Epidermal melanocyte (primary cell): ENCODE measurements around the gene TRMT11.

ENCODE experiments used
- DNase-seq: peaks from one replicate; pipeline ENCODE4 v3.0.0; 2011; ENCODE audit warnings: low spot score; ENCODE audit not compliant: insufficient read length

The TRMT11 gene

DNA sequence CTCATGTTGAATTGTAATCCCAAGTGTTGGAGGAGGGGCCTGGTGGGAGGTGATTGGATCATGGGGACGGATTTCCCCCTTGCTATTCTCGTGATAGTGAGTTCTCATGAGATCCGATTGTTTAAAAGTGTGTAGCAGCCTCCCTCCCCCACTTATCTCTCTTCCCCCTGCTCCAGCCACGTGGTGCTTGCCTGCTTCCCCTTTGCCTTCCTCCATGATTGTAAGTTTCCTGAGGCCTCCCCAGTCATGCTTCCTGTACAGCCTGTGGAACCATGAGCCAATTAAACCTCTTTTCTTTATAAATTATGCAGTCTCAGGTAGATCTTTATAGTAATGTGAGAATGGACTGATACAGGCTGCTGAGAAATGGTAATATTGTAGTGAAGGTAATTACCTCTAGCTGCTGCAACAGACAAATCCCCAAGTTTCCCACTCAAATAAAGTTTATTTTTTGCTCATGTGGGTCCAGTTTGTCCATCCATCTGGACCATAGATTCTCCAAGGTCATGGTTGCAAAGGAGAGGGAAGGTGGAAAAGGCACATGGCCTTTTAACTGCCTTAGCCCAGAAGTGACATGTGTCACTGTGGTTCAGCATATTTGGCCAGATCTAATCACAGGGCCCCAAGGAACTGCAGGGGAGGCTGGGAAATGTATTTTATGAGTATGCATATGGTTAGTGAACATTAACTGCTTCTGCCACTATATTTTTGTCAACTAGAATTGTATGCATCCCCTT is 89.2 kb downstream of the TRMT11 start:
- no peak for DNase-seq

DNA sequence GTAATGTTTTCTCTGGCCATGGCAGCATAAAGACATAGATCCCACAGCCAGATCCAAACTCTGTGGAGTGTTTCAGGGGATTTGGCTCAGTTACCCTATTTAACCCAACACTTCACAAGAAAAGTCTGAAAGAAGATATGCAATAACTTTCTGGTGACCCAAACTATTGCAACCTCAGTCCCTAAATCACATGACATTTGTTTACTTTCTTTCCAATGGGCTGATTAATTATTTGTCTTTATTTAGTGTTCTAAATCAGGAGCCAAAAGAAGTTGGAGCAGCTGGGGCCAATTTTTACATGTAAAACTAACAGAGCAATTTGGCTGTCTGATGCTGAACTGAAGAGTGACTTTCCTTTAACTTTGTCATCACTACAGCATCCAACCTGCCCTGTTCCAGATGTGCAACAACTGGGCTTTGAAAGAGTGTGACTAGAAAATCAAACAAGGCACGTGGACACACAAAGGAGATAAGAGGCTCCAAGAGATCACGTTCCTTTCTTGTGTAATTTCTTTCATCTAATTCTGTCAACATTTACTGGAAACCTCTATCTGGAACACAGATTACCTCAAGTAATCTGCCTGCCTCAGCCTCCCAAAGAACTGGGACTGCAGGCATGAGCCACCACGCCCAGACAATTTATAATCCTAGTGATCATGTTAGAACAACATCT is 90.8 kb downstream of the TRMT11 start:
- DNase-seq = no peak

DNA sequence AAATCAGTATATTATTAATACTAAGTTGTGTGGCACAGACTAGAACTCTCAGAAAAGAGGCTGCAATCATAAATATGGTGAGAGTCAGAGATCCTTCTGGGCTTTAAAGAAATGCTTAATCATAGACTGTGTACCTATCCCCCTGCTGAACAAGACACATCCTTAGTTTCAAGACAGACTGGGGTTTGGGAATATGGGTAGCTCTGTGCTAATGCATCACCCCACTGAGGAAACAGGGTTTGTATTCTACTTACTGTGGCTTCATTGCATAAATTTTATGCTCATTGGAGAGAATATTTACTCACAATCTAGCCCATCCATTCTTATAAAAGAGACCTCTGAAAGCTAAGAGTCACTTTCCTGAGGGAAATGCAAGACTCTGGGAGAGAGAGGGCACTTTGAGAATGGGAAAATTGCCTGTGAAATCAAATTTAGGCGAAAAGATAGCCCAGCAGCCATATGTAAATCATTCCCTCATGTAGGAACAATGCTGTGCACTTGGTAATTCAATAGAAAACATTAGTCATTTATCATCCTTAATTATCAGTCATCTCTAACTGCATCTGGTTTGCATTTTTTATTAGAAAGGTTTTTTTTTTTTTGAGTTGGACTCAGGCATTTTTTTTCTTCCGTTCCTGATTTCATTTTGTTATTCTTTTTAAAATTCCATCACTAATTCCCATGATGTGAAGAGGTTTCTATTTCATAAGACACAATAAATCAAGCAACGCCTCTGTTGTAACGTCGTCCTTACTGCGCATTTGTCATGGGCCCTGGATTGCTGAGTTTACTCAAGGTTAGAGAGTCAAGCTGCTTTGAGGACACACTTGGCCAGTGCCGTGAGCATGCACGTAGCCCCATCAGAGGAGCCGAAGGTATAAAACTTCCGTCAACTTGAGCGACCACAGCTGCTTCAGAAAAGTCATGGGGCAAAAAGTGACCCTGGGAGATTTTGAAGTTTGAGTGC is 91.8 kb downstream of the TRMT11 start:
- DNase-seq = no peak

DNA sequence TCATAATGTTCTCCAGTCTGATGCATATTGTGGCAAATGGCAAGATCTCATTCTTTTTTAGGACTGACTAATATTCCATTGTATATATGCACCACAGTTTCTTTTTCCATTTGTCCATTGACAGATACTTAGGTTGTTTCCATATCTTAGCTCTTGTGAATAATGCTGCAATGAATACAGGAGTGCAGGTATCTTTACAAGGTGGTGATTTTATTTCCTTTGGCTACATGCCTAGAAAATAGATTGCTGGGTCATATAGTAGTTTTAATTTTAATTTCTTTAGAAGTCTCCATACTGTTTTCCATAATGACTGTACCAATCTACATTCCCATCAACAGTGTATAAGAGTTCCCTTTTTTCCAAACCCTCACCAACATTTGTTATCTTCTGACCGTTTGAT is 97.5 kb downstream of the TRMT11 start:
- no peak for DNase-seq

DNA sequence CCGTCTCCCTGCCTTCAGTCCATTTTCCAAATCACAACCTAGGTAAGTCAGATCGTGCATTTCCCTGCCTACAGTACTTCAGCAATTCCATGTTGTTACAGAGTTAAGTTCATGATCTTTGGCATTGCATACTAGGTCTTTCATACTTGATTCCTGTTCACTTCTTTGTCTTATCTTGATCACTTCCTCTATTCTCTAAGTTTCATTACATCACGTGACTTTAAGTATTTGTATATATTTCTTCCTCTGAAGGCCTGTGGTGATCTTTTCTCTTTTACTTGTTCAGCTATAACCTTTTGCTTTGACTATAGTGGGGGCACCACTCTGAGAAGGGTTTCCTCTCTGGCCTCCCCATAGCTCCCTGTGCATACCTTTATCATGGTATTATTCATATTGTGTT is 100.2 kb downstream of the TRMT11 start:
- no peak for DNase-seq
